Measurements from ENCODE around the gene XRRA1. TPM values are rescaled to one million over a fixed set of nuclear protein-coding genes. Genes with fewer than 3 reads are reported as not detected.
A peak's percentile ranks its signal among the peaks of the same experiment; 100 is the strongest.

Gene XRRA1
- total and polyA plus RNA-seq, 2 of the 13 experiments (the other 11 are each of a cell fraction or from before 2014, with no cell fraction given) = 7.6 to 10.5 TPM

DNA sequence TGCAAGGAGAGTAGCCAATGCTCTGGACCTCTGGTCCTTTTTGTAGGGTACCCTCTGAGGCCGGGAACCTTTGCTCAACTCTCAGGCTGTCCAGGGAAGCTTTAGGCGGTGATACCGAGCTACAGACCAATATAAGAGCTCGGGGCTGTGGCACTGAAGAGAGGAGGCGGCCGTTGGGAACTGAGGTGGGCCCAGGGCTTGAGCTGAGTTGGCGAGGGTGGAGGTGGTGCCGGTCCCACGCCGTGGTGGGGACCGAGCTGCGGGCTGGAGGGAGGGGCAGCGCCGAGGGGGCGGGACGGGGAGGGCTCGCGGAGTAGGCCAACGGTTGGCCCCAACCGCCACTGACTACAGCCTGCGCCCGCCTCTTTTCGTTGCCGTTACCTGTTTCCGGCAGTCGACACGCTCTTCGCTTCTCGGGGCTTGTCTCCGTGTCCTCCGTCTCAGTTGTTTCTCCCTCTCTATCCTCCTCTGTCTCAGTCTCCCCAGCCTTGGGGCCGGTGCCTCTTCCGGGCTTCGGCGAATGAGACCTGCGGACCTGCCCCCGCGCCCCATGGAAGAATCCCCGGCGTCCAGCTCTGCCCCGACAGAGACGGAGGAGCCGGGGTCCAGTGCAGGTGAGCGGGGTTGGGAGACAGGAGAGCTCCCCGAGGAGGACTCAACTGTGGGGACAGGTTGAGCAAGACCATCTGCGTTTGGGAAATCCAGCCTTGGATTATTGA is 39.8 kb upstream of the XRRA1 start, which contains the start of gene NEU3 (continued):
- TF ChIP-seq, protein P1, sequence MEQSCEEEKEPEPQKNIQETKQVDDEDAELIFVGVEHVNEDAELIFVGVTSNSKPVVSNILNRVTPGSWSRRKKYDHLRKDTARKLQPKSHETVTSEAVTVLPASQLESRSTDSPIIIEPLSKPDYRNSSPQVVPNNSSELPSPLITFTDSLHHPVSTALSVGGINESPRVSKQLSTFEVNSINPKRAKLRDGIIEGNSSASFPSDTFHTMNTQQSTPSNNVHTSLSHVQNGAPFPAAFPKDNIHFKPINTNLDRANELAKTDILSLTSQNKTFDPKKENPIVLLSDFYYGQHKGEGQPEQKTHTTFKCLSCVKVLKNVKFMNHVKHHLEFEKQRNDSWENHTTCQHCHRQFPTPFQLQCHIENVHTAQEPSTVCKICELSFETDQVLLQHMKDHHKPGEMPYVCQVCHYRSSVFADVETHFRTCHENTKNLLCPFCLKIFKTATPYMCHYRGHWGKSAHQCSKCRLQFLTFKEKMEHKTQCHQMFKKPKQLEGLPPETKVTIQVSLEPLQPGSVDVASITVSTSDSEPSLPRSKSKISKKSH (CRISPR knock-in tag; IDR thresholded peaks at IDR 0.05; ENCODE audit: borderline replicate concordance) = peak; percentile 61; the same call in 1 of the 2 replicates
- TF ChIP-seq ERF (CRISPR knock-in tag; IDR thresholded peaks at IDR 0.05) (peak; percentile 71), EED (CRISPR knock-in tag; IDR thresholded peaks at IDR 0.05) (peak; percentile 79), GABPA (IDR thresholded peaks at IDR 0.05; ENCODE audit: low read depth, low read length) (peak; percentile 42; the same call in 1 of the 2 replicates), GABPA (CRISPR knock-in tag; IDR thresholded peaks at IDR 0.05; ENCODE audit: low read depth) (peak; percentile 78), ZNF891 (CRISPR knock-in tag; IDR thresholded peaks at IDR 0.05) (0 out of 2 replicates have a peak, but pooled peaks have one; percentile 48), ZNF124 (CRISPR knock-in tag; IDR thresholded peaks at IDR 0.05) (peak; percentile 50), ZNF572 (CRISPR knock-in tag; IDR thresholded peaks at IDR 0.05) (0 out of 2 replicates have a peak, but pooled peaks have one; percentile 63), ZNF605 (CRISPR knock-in tag; IDR thresholded peaks at IDR 0.05) (peak; percentile 70), ETV5 (CRISPR knock-in tag; IDR thresholded peaks at IDR 0.05; ENCODE audit: borderline replicate concordance) (peak; percentile 37; the same call in 1 of the 2 replicates)
- TF ChIP-seq, protein P2, sequence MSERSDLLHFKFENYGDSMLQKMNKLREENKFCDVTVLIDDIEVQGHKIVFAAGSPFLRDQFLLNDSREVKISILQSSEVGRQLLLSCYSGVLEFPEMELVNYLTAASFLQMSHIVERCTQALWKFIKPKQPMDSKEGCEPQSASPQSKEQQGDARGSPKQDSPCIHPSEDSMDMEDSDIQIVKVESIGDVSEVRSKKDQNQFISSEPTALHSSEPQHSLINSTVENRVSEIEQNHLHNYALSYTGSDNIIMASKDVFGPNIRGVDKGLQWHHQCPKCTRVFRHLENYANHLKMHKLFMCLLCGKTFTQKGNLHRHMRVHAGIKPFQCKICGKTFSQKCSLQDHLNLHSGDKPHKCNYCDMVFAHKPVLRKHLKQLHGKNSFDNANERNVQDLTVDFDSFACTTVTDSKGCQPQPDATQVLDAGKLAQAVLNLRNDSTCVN (CRISPR knock-in tag; IDR thresholded peaks at IDR 0.05; ENCODE audit: borderline replicate concordance) = peak; percentile 41; the same call in 1 of the 2 replicates
- TF ChIP-seq, protein P3, sequence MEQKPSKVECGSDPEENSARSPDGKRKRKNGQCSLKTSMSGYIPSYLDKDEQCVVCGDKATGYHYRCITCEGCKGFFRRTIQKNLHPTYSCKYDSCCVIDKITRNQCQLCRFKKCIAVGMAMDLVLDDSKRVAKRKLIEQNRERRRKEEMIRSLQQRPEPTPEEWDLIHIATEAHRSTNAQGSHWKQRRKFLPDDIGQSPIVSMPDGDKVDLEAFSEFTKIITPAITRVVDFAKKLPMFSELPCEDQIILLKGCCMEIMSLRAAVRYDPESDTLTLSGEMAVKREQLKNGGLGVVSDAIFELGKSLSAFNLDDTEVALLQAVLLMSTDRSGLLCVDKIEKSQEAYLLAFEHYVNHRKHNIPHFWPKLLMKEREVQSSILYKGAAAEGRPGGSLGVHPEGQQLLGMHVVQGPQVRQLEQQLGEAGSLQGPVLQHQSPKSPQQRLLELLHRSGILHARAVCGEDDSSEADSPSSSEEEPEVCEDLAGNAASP (CRISPR knock-in tag; IDR thresholded peaks at IDR 0.05; ENCODE audit: borderline replicate concordance) = 0 out of 2 replicates have a peak, but pooled peaks have one; percentile 5
- TF ChIP-seq, protein P4, sequence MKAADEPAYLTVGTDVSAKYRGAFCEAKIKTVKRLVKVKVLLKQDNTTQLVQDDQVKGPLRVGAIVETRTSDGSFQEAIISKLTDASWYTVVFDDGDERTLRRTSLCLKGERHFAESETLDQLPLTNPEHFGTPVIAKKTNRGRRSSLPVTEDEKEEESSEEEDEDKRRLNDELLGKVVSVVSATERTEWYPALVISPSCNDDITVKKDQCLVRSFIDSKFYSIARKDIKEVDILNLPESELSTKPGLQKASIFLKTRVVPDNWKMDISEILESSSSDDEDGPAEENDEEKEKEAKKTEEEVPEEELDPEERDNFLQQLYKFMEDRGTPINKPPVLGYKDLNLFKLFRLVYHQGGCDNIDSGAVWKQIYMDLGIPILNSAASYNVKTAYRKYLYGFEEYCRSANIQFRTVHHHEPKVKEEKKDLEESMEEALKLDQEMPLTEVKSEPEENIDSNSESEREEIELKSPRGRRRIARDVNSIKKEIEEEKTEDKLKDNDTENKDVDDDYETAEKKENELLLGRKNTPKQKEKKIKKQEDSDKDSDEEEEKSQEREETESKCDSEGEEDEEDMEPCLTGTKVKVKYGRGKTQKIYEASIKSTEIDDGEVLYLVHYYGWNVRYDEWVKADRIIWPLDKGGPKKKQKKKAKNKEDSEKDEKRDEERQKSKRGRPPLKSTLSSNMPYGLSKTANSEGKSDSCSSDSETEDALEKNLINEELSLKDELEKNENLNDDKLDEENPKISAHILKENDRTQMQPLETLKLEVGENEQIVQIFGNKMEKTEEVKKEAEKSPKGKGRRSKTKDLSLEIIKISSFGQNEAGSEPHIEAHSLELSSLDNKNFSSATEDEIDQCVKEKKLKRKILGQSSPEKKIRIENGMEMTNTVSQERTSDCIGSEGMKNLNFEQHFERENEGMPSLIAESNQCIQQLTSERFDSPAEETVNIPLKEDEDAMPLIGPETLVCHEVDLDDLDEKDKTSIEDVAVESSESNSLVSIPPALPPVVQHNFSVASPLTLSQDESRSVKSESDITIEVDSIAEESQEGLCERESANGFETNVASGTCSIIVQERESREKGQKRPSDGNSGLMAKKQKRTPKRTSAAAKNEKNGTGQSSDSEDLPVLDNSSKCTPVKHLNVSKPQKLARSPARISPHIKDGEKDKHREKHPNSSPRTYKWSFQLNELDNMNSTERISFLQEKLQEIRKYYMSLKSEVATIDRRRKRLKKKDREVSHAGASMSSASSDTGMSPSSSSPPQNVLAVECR (CRISPR knock-in tag; IDR thresholded peaks at IDR 0.05; ENCODE audit: borderline replicate concordance) = peak; percentile 78; the same call in 1 of the 2 replicates
- TF ChIP-seq, protein P5, sequence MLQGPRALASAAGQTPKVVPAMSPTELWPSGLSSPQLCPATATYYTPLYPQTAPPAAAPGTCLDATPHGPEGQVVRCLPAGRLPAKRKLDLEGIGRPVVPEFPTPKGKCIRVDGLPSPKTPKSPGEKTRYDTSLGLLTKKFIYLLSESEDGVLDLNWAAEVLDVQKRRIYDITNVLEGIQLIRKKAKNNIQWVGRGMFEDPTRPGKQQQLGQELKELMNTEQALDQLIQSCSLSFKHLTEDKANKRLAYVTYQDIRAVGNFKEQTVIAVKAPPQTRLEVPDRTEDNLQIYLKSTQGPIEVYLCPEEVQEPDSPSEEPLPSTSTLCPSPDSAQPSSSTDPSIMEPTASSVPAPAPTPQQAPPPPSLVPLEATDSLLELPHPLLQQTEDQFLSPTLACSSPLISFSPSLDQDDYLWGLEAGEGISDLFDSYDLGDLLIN (CRISPR knock-in tag; IDR thresholded peaks at IDR 0.05; ENCODE audit: borderline replicate concordance) = no peak; the same call in 1 of the 2 replicates
- TF ChIP-seq, protein P6, sequence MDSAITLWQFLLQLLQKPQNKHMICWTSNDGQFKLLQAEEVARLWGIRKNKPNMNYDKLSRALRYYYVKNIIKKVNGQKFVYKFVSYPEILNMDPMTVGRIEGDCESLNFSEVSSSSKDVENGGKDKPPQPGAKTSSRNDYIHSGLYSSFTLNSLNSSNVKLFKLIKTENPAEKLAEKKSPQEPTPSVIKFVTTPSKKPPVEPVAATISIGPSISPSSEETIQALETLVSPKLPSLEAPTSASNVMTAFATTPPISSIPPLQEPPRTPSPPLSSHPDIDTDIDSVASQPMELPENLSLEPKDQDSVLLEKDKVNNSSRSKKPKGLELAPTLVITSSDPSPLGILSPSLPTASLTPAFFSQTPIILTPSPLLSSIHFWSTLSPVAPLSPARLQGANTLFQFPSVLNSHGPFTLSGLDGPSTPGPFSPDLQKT (CRISPR knock-in tag; IDR thresholded peaks at IDR 0.05; ENCODE audit: borderline replicate concordance) = no peak
